Activated T-cell treated with anti-CD3 and anti-CD28 coated beads, Interleukin-2, amount 50 U/mL, for 72 hours (primary cell): ENCODE data around the gene SPATS2. TPM values are rescaled to one million over a fixed set of nuclear protein-coding genes. Genes with fewer than 3 reads are reported as not detected.
"Not testable (repeated sequence)": the region's sequence is repeated elsewhere in the genome, so short reads cannot be mapped to it uniquely, and the experiment has no call there.

ENCODE experiments used
- ATAC-seq, 2 donors: fragments of 150-1000 bp; cut with Tn5 transposase; replicated peaks in 1 of 2; 2 replicates each; pipeline ENCODE4 v1.10.0; 2021; ENCODE audit warnings: moderate library complexity in 2 of 2, mild to moderate bottlenecking in 1 of 2
- DNase-seq, 2 donors: peaks; one replicate each; pipeline ENCODE4 v3.0.0; 2021 to 2022; ENCODE audit warnings: mixed read lengths in 1 of 2
- H3K27ac Mint-ChIP-seq: one replicate; pipeline ENCODE4 v1.8.0; 2022; ENCODE audit warnings: mild to moderate bottlenecking, moderate library complexity, mixed read lengths
- H3K27me3 Mint-ChIP-seq: one replicate; pipeline ENCODE4 v1.8.0; 2022; ENCODE audit warnings: low read depth, mixed read lengths
- H3K36me3 Mint-ChIP-seq, 2 donors: one replicate each; pipeline ENCODE4 v1.8.0; 2022; ENCODE audit warnings: mixed read lengths in 2 of 2, mild to moderate bottlenecking in 1 of 2; ENCODE audit not compliant: insufficient read depth in 2 of 2
- H3K4me1 Mint-ChIP-seq: one replicate; pipeline ENCODE4 v1.8.0; 2022; ENCODE audit warnings: low read depth, mixed read lengths
- H3K4me3 Mint-ChIP-seq, 2 donors: one replicate each; pipeline ENCODE4 v1.8.0; 2022; ENCODE audit warnings: mild to moderate bottlenecking in 2 of 2, mixed read lengths in 2 of 2, moderate library complexity in 2 of 2
- H3K9me3 Mint-ChIP-seq, 2 donors: one replicate each; pipeline ENCODE4 v1.8.0; 2022; ENCODE audit warnings: mixed read lengths in 2 of 2
- total RNA-seq, 2 donors: library from RNA; stranded (reverse); gene quantifications; one replicate each; pipeline ENCODE4 v1.2.3, GENCODE V29; 2022

The SPATS2 gene
- total RNA-seq, 2 donors from 2014 or later, result 12.3 to 16.4 TPM

GRCh38 chr12:49331380-49332222 is 35.7 kb upstream of the SPATS2 start:
- peaks cover 7% of the 10 kb centered on the region for H3K4me1 Mint-ChIP-seq
- peaks cover 39% of the 10 kb centered on the region for H3K27me3 Mint-ChIP-seq
- ATAC-seq (peak in 1 of 2 donors; percentile 55), DNase-seq (no peak)
- no peaks in the 10 kb centered on the region for H3K9me3 Mint-ChIP-seq
- H3K27ac Mint-ChIP-seq, result no peak overlapping the region
- no peak overlapping the region for H3K4me3 Mint-ChIP-seq
- peaks cover 3 to 6% of the 10 kb centered on the region in 2 donors for H3K36me3 Mint-ChIP-seq

DNA sequence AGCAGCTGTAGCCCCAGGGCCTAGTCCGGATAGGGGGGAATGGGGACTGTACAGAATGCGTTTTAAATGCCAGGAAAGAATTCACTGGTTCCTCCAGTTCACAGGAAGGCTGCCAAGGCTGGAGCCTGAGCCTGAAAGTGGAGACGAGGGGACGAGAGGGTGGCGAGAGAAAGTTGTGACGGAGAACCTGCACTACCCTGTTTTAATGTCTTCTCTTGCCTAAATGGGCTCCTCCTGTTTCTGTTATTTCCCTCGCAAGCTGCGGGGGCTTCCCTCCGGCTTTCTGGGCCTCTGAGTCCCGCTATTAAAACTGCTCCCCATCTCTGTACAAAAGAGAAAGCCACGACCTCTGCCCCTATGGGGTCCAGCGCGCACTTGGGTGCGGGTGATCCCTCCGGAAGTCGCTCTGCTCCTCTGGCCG is 34.8 kb upstream of the SPATS2 start:
- ATAC-seq (no peak), DNase-seq (no peak)
- no peak overlapping the region for H3K4me3 Mint-ChIP-seq
- peaks cover 15% of the 10 kb centered on the region for H3K4me1 Mint-ChIP-seq
- H3K27me3 Mint-ChIP-seq, result peaks cover 48% of the 10 kb centered on the region
- peaks cover 3 to 6% of the 10 kb centered on the region in 2 donors for H3K36me3 Mint-ChIP-seq
- H3K27ac Mint-ChIP-seq, result no peak overlapping the region
- H3K9me3 Mint-ChIP-seq, result no peaks in the 10 kb centered on the region

GRCh38 chr12:49332891-49333371 is 34.3 kb upstream of the SPATS2 start:
- peaks cover under 1 to 2% of the 10 kb centered on the region in 2 donors for H3K36me3 Mint-ChIP-seq
- H3K4me1 Mint-ChIP-seq, result peaks cover 20% of the 10 kb centered on the region
- ATAC-seq (no peak), DNase-seq (no peak)
- H3K4me3 Mint-ChIP-seq, result peak overlapping the region in 1 of 2 donors; percentile 66
- H3K27me3 Mint-ChIP-seq, result peaks cover 52% of the 10 kb centered on the region
- H3K27ac Mint-ChIP-seq, result no peak overlapping the region
- no peaks in the 10 kb centered on the region for H3K9me3 Mint-ChIP-seq

GRCh38 chr12:49333778-49334177 is 33.5 kb upstream of the SPATS2 start:
- H3K4me1 Mint-ChIP-seq, result peaks cover 21% of the 10 kb centered on the region
- not testable (repeated sequence) for ATAC-seq, H3K27ac Mint-ChIP-seq, H3K4me3 Mint-ChIP-seq, DNase-seq, H3K9me3 Mint-ChIP-seq, H3K36me3 Mint-ChIP-seq
- H3K27me3 Mint-ChIP-seq, result peaks cover 61% of the 10 kb centered on the region

DNA sequence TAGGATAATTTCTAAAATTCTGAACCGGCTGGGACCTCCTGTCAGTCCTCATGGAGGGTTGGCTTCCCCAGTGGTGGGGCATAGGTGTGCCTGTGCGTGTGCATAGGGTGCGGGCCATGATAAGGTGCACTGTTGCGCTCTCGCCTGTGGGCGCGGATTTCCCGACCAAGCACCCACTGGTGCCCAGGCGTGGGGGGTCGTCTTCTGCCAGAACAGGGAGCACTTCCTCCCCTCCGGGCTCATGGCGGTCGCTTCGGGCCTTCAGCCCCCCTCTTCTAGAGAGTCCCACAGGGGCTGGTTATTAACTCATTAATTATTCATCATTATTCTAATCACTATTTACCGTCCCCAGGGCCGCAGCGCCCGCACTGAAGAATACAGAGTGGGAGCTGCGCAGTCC is 33.0 kb upstream of the SPATS2 start:
- no peak for ATAC-seq
- H3K4me1 Mint-ChIP-seq, result peaks cover 21% of the 10 kb centered on the region
- no peak overlapping the region for H3K27ac Mint-ChIP-seq

GRCh38 chr12:49334681-49335080 is 32.6 kb upstream of the SPATS2 start:
- ATAC-seq (no peak), DNase-seq (no peak)
- Mint-ChIP-seq H3K27ac (no peak overlapping the region), H3K27me3 (peaks cover 70% of the 10 kb centered on the region), H3K4me3 (no peak overlapping the region), H3K36me3 (no peaks in the 10 kb centered on the region), H3K9me3 (no peaks in the 10 kb centered on the region), H3K4me1 (peaks cover 21% of the 10 kb centered on the region)

More for the DNA sequence above, 33.0 kb upstream of the SPATS2 start:
- H3K27me3 Mint-ChIP-seq, result peaks cover 65% of the 10 kb centered on the region
- no peaks in the 10 kb centered on the region for H3K9me3 Mint-ChIP-seq
- no peak overlapping the region for H3K4me3 Mint-ChIP-seq
- no peak for DNase-seq
- peaks cover 0 to 2% of the 10 kb centered on the region in 2 donors for H3K36me3 Mint-ChIP-seq

GRCh38 chr12:49335118-49335954 is 31.9 kb upstream of the SPATS2 start:
- DNase-seq (no peak), ATAC-seq (no peak)
- no peaks in the 10 kb centered on the region for H3K36me3 Mint-ChIP-seq
- no peak overlapping the region for H3K27ac Mint-ChIP-seq
- peaks cover 21% of the 10 kb centered on the region for H3K4me1 Mint-ChIP-seq
- no peak overlapping the region for H3K4me3 Mint-ChIP-seq
- peaks cover 76% of the 10 kb centered on the region for H3K27me3 Mint-ChIP-seq
- H3K9me3 Mint-ChIP-seq, result no peaks in the 10 kb centered on the region

DNA sequence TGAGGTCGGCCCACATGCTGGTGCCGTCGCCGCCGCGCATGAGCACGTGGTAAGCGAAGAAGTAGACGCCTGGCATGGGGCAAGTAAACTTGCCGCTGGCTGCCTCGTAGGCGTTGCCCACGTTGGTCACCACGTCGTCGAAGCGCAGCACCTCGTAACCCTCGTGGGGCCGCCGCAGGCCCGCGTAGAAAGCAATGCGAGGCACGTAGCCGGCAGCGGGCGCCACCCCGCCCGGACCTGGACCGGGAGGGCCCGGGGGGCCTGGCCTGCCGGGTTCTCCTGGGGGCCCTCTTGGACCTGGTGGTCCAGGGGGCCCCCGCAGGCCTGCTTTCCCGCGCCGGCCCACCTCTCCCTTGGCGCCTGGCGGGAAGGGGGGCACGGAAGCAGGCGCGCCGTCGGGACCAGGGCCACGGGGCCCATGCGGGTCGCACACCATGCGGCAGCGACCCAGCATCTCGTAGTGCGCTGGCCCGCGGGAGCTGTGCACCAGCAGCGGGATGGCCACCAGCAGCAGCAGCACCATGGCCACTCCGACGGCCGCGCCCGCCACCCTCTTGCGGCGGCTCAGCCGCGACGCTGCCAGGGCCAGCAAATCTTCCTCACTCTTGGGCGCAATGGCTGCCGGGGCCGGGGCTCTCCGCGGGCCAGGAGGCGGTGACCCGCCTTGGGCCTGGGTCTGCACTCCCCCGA is 31.2 kb upstream of the SPATS2 start:
- no peak for ATAC-seq
- H3K36me3 Mint-ChIP-seq, result no peaks in the 10 kb centered on the region
- DNase-seq, result no peak
- no peak overlapping the region for H3K4me3 Mint-ChIP-seq
- H3K27me3 Mint-ChIP-seq, result peaks cover 84% of the 10 kb centered on the region
- peaks cover 21% of the 10 kb centered on the region for H3K4me1 Mint-ChIP-seq
- H3K9me3 Mint-ChIP-seq, result no peaks in the 10 kb centered on the region
- no peak overlapping the region for H3K27ac Mint-ChIP-seq

- no peaks in the 10 kb centered on the region for H3K9me3 Mint-ChIP-seq
- DNase-seq (peak; percentile 92 to 94), ATAC-seq (peak; percentile 80 to 85)
- H3K27me3 Mint-ChIP-seq, result peaks cover 88% of the 10 kb centered on the region
- peak within 1 kb of the TSS; percentile 70 to 79 for H3K4me3 Mint-ChIP-seq
- H3K36me3 Mint-ChIP-seq, result no peaks in the 10 kb centered on the region
- peaks cover 21% of the 10 kb centered on the region for H3K4me1 Mint-ChIP-seq
- H3K27ac Mint-ChIP-seq, result no peak within 1 kb of the TSS
These were observed 30.3 kb upstream of the SPATS2 start, which contains the start of gene C1QL4 for GRCh38 chr12:49336645-49337584. TSS of gene C1QL4 (minus strand) at chr12:49337188. CDS start at chr12:49336477, 711 bp downstream.

- Mint-ChIP-seq H3K4me3 (no peak overlapping the region), H3K4me1 (peaks cover 30% of the 10 kb centered on the region), H3K27ac (no peak overlapping the region), H3K36me3 (no peaks in the 10 kb centered on the region), H3K27me3 (peaks cover 88% of the 10 kb centered on the region), H3K9me3 (no peaks in the 10 kb centered on the region)
- ATAC-seq (no peak), DNase-seq (no peak)
These were observed 28.3 kb upstream of the SPATS2 start for GRCh38 chr12:49338830-49339463.

- ATAC-seq, result no peak
These were observed 27.8 kb upstream of the SPATS2 start for GRCh38 chr12:49339464-49339861.

More at GRCh38 chr12:49339464-49339861, 27.8 kb upstream of the SPATS2 start:
- no peak overlapping the region for H3K27ac Mint-ChIP-seq
- H3K27me3 Mint-ChIP-seq, result peaks cover 89% of the 10 kb centered on the region
- no peak for DNase-seq
- peaks cover 34% of the 10 kb centered on the region for H3K4me1 Mint-ChIP-seq
- no peaks in the 10 kb centered on the region for H3K36me3 Mint-ChIP-seq
- H3K4me3 Mint-ChIP-seq, result no peak overlapping the region
- no peaks in the 10 kb centered on the region for H3K9me3 Mint-ChIP-seq
